CD14-positive monocyte (primary cell): ENCODE data around the gene FAM53B. TPM values are rescaled to one million over a fixed set of nuclear protein-coding genes. Genes with fewer than 3 reads are reported as not detected.
A peak's percentile ranks its signal among the peaks of the same experiment; 100 is the strongest.

Experiments
- DNase-seq, 3 donors: peaks; one replicate each; pipeline ENCODE4 v3.0.0-alpha.2; 2011 to 2022
- H2AFZ ChIP-seq: 2 replicates; pipeline ENCODE4 v1.6.0; 2012; ENCODE audit warnings: mild to moderate bottlenecking, low read depth, low read length, inconsistent platforms; ENCODE audit not compliant: insufficient read depth, poor library complexity, severe bottlenecking
- H3K27ac ChIP-seq, 2 donors: 1 replicate in 1 of 2; 2 replicates in 1 of 2; pipeline ENCODE4 v1.5.1; 2012 to 2013; ENCODE audit warnings: low read length in 2 of 2, control low read depth in 1 of 2, inconsistent platforms in 1 of 2, low read depth in 1 of 2, mild to moderate bottlenecking in 1 of 2
- H3K27me3 ChIP-seq, 2 donors: one replicate each; pipeline versions ENCODE4 v1.6.0 to v1.6.1; 2011 to 2013; ENCODE audit warnings: low read length in 2 of 2; ENCODE audit not compliant: control insufficient read depth in 2 of 2, insufficient read depth in 2 of 2
- H3K36me3 ChIP-seq, 2 donors: replicated peaks in 1 of 2; 1 replicate in 1 of 2; 2 replicates in 1 of 2; pipeline versions ENCODE4 v1.5.1 to v1.6.1; 2012 to 2013; ENCODE audit warnings: low read length in 2 of 2, control low read depth in 1 of 2, inconsistent platforms in 1 of 2, mild to moderate bottlenecking in 1 of 2; ENCODE audit not compliant: insufficient read depth in 2 of 2, control insufficient read depth in 1 of 2
- H3K4me1 ChIP-seq, 2 donors: 1 replicate in 1 of 2; 2 replicates in 1 of 2; pipeline versions ENCODE4 v1.5.1 to v1.6.1; 2012 to 2013; ENCODE audit warnings: low read length in 2 of 2, control low read depth in 1 of 2, inconsistent platforms in 1 of 2, mild to moderate bottlenecking in 1 of 2, moderate library complexity in 1 of 2; ENCODE audit not compliant: insufficient read depth in 2 of 2, control insufficient read depth in 1 of 2
- H3K4me2 ChIP-seq: replicated peaks from 2 replicates; pipeline ENCODE3; 2012; ENCODE audit warnings: low read length, moderate library complexity, mild to moderate bottlenecking; ENCODE audit not compliant: poor library complexity, severe bottlenecking; ENCODE audit errors: extremely low read depth
- H3K4me3 ChIP-seq, 3 experiments: fragments of 200-600 bp in 1 of 3; sonication (generic) in 1 of 3; replicated peaks in 1 of 3; 1 replicate in 2 of 3; 2 replicates in 1 of 3; pipeline ENCODE4 v1.5.1; 2011 to 2013; ENCODE audit warnings: low read length in 3 of 3, mild to moderate bottlenecking in 3 of 3, control low read depth in 2 of 3, low read depth in 2 of 3, inconsistent platforms in 1 of 3, moderate library complexity in 1 of 3
- H3K79me2 ChIP-seq: 2 replicates; pipeline ENCODE4 v1.6.0; 2012; ENCODE audit warnings: mild to moderate bottlenecking, control low read depth, inconsistent platforms, low read length, moderate library complexity; ENCODE audit not compliant: insufficient read depth
- H3K9ac ChIP-seq: 2 replicates; pipeline ENCODE4 v1.6.0; 2017; ENCODE audit warnings: low read length, mild to moderate bottlenecking; ENCODE audit not compliant: insufficient read depth, poor library complexity, severe bottlenecking
- H3K9me3 ChIP-seq, 2 donors: replicated peaks in 1 of 2; 1 replicate in 1 of 2; 2 replicates in 1 of 2; pipeline versions ENCODE4 v1.5.1 to v1.6.1; 2012 to 2013; ENCODE audit warnings: low read length in 2 of 2, control low read depth in 1 of 2; ENCODE audit not compliant: control insufficient read depth in 1 of 2, insufficient read depth in 1 of 2
- H4K20me1 ChIP-seq: 2 replicates; pipeline ENCODE4 v1.6.0; 2012; ENCODE audit warnings: mild to moderate bottlenecking, low read length, control low read depth, moderate library complexity; ENCODE audit not compliant: insufficient read depth
- H3K27ac Mint-ChIP-seq, 7 donors: one replicate each; pipeline ENCODE4 v1.8.0; 2020; ENCODE audit warnings: mild to moderate bottlenecking in 7 of 7, mixed read lengths in 7 of 7, moderate library complexity in 6 of 7, inconsistent platforms in 2 of 7
- H3K27me3 Mint-ChIP-seq, 3 donors: one replicate each; pipeline ENCODE4 v1.8.0; 2021 to 2022; ENCODE audit warnings: low read depth in 3 of 3, mild to moderate bottlenecking in 3 of 3, mixed read lengths in 3 of 3, moderate library complexity in 3 of 3, inconsistent platforms in 1 of 3
- H3K36me3 Mint-ChIP-seq, 2 donors: one replicate each; pipeline ENCODE4 v1.8.0; 2020; ENCODE audit warnings: mixed read lengths in 2 of 2, inconsistent platforms in 1 of 2, mild to moderate bottlenecking in 1 of 2
- H3K4me1 Mint-ChIP-seq: one replicate; pipeline ENCODE4 v1.8.0; 2020; ENCODE audit warnings: mild to moderate bottlenecking, mixed read lengths
- H3K4me3 Mint-ChIP-seq, 2 donors: one replicate each; pipeline ENCODE4 v1.8.0; 2020; ENCODE audit warnings: mild to moderate bottlenecking in 2 of 2, mixed read lengths in 2 of 2, moderate library complexity in 1 of 2
- H3K9me3 Mint-ChIP-seq, 7 donors: one replicate each; pipeline ENCODE4 v1.8.0; 2020 to 2022; ENCODE audit warnings: mixed read lengths in 7 of 7, mild to moderate bottlenecking in 6 of 7, moderate library complexity in 6 of 7, inconsistent platforms in 2 of 7
- WGBS: methylation state at CpG from one replicate; pipeline ENCODE4 v1.1.5; 2013; ENCODE audit warnings: missing lambda C conversion rate; ENCODE audit not compliant: insufficient coverage; 5-methylcytosine and 5-hydroxymethylcytosine counted together
- intact Hi-C, 2 donors: fragments of 100-400 bp; cut with micrococcal nuclease; formaldehyde crosslinking; loops; one replicate each; pipeline versions ENCODE4 v1.15.0 to v1.15.1; 2023
- polyA plus RNA-seq, 3 donors: library from polyadenylated mRNA; depleted of rRNA in 1 of 3; unstranded in 2 of 3; stranded (reverse) in 1 of 3; fragments of 300-500 nt in 2 of 3; fragments of >200 nt in 1 of 3; fragmentation: Illumina TruSeq in 2 of 3; gene quantifications; 1 replicate in 2 of 3; 2 replicates in 1 of 3; pipeline ENCODE4 v1.2.3, GENCODE V29; 2012 to 2021
- TF ChIP-seq, protein P1 (sequence below): fragments of 200-600 bp; IDR thresholded peaks from one replicate; pipeline ENCODE4 v1.8.0; 2022; ENCODE audit warnings: antibody characterized with exemption, mild to moderate bottlenecking

The FAM53B gene
- polyA plus RNA-seq, 3 donors, result 5.8 to 23.3 (median 12.6) TPM

- no peak overlapping the region for H3K4me2 ChIP-seq
- no peak overlapping the region for H3K4me3 Mint-ChIP-seq
Observed at GRCh38 chr10:124628676-124629021, 115.5 kb downstream of the FAM53B start.

GRCh38 chr10:124627866-124628675 is 116.1 kb downstream of the FAM53B start:
- no peaks in the 10 kb centered on the region for H3K9me3 Mint-ChIP-seq
- H3K27ac ChIP-seq, result peak overlapping the region in 1 of 2 donors; percentile 51
- no peak overlapping the region for H3K9ac ChIP-seq

More at GRCh38 chr10:124628676-124629021, 115.5 kb downstream of the FAM53B start:
- intact Hi-C loops, result loop anchor here in 1 of 2 donors (10.0 kb wide), 1 partner anchor 94 kb away; no protein-coding TSS in a partner anchor
- Histone ChIP-seq H3K27me3 (no peaks in the 10 kb centered on the region), H3K4me1 (peaks cover 20 to 43% of the 10 kb centered on the region in 2 donors), H4K20me1 (peaks cover 99% of the 10 kb centered on the region), H2AFZ (no peak overlapping the region), H3K36me3 (peaks cover 12 to 24% of the 10 kb centered on the region in 2 donors), H3K27ac (peak overlapping the region in 1 of 2 donors; percentile 51), H3K4me3 (no peak overlapping the region), H3K79me2 (peaks cover 95% of the 10 kb centered on the region), H3K9me3 (no peaks in the 10 kb centered on the region), H3K9ac (no peak overlapping the region)
- Mint-ChIP-seq H3K9me3 (no peaks in the 10 kb centered on the region), H3K27ac (peak overlapping the region in 3 of 7 donors; percentile 19 to 80 (median 63)), H3K27me3 (no peaks in the 10 kb centered on the region), H3K36me3 (peaks cover 23 to 47% of the 10 kb centered on the region in 2 donors), H3K4me1 (peaks cover 44% of the 10 kb centered on the region)
- TF ChIP-seq, protein P1, sequence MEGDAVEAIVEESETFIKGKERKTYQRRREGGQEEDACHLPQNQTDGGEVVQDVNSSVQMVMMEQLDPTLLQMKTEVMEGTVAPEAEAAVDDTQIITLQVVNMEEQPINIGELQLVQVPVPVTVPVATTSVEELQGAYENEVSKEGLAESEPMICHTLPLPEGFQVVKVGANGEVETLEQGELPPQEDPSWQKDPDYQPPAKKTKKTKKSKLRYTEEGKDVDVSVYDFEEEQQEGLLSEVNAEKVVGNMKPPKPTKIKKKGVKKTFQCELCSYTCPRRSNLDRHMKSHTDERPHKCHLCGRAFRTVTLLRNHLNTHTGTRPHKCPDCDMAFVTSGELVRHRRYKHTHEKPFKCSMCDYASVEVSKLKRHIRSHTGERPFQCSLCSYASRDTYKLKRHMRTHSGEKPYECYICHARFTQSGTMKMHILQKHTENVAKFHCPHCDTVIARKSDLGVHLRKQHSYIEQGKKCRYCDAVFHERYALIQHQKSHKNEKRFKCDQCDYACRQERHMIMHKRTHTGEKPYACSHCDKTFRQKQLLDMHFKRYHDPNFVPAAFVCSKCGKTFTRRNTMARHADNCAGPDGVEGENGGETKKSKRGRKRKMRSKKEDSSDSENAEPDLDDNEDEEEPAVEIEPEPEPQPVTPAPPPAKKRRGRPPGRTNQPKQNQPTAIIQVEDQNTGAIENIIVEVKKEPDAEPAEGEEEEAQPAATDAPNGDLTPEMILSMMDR, result no peak
- DNase-seq, result no peak
- 94% methylated on average over 5 of the region's 9 CpGs for WGBS

More at GRCh38 chr10:124627866-124628675, 116.1 kb downstream of the FAM53B start:
- Histone ChIP-seq H3K27me3 (no peaks in the 10 kb centered on the region), H2AFZ (no peak overlapping the region), H3K79me2 (peaks cover 94% of the 10 kb centered on the region), H3K4me3 (no peak overlapping the region), H3K4me1 (peaks cover 20 to 43% of the 10 kb centered on the region in 2 donors), H3K9me3 (no peaks in the 10 kb centered on the region), H4K20me1 (peaks cover 99% of the 10 kb centered on the region), H3K4me2 (no peak overlapping the region), H3K36me3 (peaks cover 17 to 29% of the 10 kb centered on the region in 2 donors)
- H3K27ac Mint-ChIP-seq, result peak overlapping the region in 4 of 7 donors; percentile 19 to 80 (median 60)
- intact Hi-C loops, result loop anchor here in 1 of 2 donors (10.0 kb wide), 1 partner anchor 93 kb away; no protein-coding TSS in a partner anchor
- 84% methylated on average over 5 of the region's 12 CpGs for WGBS
- H3K36me3 Mint-ChIP-seq, result peaks cover 25 to 52% of the 10 kb centered on the region in 2 donors
- no peak overlapping the region for H3K4me3 Mint-ChIP-seq
- H3K27me3 Mint-ChIP-seq, result no peaks in the 10 kb centered on the region
- TF ChIP-seq, protein P1, result no peak
- DNase-seq, result peak in 2 of 3 donors; percentile 44 to 48
- peaks cover 44% of the 10 kb centered on the region for H3K4me1 Mint-ChIP-seq
